Measurements from ENCODE around the gene RAB8B.

The RAB8B gene

DNA sequence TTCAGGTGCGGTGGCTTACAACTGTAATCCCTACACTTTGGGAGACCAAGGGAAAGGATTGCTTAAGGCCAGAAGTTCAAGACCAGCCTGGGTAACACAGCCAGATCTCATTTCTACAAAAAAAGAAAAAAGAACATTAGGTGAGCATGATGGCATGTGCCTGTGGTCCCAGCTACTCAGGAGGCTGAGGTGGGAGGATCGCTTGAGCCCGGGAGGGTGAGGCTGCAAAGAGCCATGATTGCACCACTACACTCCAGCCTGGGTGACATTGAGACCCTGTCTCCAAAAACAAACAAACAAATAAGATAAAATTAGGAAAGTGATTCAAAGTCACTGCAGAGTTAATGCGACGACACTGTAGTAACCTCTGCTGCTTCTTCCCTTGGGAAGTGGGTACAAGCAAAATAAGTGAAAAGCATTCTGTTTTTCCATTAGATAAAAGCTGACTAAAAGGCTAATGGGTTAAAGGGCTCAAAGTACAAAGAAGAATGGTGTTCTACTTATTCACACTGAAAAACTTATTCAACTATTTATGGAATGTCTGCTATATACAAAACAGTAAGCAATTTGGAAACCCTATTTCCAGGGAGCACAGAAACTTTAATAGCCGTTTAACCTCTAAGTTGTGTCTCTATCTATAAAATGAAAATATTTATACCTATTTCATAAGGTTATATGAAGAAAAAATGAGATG, 24.1 kb upstream of the RAB8B start:
- TF ChIP-seq, protein P1, sequence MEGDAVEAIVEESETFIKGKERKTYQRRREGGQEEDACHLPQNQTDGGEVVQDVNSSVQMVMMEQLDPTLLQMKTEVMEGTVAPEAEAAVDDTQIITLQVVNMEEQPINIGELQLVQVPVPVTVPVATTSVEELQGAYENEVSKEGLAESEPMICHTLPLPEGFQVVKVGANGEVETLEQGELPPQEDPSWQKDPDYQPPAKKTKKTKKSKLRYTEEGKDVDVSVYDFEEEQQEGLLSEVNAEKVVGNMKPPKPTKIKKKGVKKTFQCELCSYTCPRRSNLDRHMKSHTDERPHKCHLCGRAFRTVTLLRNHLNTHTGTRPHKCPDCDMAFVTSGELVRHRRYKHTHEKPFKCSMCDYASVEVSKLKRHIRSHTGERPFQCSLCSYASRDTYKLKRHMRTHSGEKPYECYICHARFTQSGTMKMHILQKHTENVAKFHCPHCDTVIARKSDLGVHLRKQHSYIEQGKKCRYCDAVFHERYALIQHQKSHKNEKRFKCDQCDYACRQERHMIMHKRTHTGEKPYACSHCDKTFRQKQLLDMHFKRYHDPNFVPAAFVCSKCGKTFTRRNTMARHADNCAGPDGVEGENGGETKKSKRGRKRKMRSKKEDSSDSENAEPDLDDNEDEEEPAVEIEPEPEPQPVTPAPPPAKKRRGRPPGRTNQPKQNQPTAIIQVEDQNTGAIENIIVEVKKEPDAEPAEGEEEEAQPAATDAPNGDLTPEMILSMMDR (IDR thresholded peaks at IDR 0.05; ENCODE audit: low read depth, low read length, missing control alignments), result no peak
- no peak overlapping the region for H3K4me3 ChIP-seq (ENCODE audit: low read depth, low read length)
- in situ Hi-C loops (cut with HindIII; ENCODE audit: low sequenced_read_pairs), result no loop called here
- no peak for DNase-seq (ENCODE audit: low read depth)

DNA sequence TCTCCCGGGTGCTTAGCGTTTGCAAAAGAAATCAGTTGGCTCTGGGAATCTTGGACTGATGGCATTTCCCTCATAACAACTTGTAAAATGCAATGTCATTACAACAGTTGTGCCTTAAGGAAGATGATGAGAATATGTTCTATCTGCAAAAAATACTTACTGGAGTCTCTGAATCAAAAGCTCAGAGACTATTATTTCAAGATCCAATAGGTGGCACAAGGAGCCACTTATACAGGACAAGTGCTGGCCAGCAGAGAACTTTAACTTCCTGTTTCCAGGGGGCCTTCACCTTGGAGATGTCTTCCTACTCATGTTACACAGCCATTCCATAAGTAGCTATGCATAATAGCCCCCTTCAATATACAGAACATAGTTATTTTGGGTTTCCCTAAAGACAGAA, 23.2 kb upstream of the RAB8B start:
- TF ChIP-seq, protein P1 (IDR thresholded peaks at IDR 0.05; ENCODE audit: low read depth, low read length, missing control alignments), result no peak
- in situ Hi-C loops (cut with HindIII; ENCODE audit: low sequenced_read_pairs), result no loop called here
- DNase-seq (ENCODE audit: low read depth), result no peak
- no peak overlapping the region for H3K4me3 ChIP-seq (ENCODE audit: low read depth, low read length)

DNA sequence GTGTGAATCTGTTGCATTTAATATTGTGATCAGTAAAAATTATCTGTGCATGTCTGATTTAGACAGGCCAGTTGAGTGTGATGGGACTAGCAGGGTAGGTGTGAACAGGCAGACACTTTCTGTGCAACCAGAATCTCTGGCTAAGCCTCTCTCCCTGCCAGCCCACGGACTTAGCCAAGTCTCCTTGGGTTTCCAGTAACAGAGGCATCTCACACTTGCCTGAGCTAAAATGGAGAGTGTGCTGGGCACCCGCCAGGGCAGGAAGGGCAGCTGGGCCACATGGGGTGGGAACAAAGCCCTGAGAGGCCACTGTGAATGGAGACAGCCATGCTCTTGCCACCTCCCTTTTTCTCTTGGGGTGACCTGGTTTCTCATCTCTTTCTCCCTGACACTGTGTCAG, 19.6 kb upstream of the RAB8B start:
- no peak overlapping the region for H3K4me3 ChIP-seq (ENCODE audit: low read depth, low read length)
- TF ChIP-seq, protein P1 (IDR thresholded peaks at IDR 0.05; ENCODE audit: low read depth, low read length, missing control alignments), result no peak
- in situ Hi-C loops (cut with HindIII; ENCODE audit: low sequenced_read_pairs), result no loop called here
- DNase-seq (ENCODE audit: low read depth), result no peak

DNA sequence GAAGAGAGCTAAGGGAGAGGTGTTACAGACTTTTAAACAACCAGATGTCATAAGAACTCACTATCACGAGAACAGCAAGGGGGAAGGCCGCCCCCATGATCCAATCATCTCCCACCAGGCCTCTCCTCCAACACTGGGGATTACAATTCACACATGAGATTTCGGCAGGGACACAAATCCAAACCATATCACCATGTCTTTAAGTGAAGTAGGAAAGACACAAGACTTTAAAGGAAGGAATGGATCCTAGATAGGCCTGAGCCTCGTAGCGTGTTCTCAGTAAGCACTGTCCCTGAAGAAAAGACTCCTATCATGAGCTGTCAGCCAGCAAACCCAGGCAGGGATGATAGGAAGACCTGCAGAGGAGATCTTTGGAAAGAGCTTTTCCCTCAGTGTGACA, 17.0 kb upstream of the RAB8B start:
- TF ChIP-seq, protein P1 (IDR thresholded peaks at IDR 0.05; ENCODE audit: low read depth, low read length, missing control alignments), result no peak
- in situ Hi-C loops (cut with HindIII; ENCODE audit: low sequenced_read_pairs), result no loop called here
- no peak for DNase-seq (ENCODE audit: low read depth)
- no peak overlapping the region for H3K4me3 ChIP-seq (ENCODE audit: low read depth, low read length)

DNA sequence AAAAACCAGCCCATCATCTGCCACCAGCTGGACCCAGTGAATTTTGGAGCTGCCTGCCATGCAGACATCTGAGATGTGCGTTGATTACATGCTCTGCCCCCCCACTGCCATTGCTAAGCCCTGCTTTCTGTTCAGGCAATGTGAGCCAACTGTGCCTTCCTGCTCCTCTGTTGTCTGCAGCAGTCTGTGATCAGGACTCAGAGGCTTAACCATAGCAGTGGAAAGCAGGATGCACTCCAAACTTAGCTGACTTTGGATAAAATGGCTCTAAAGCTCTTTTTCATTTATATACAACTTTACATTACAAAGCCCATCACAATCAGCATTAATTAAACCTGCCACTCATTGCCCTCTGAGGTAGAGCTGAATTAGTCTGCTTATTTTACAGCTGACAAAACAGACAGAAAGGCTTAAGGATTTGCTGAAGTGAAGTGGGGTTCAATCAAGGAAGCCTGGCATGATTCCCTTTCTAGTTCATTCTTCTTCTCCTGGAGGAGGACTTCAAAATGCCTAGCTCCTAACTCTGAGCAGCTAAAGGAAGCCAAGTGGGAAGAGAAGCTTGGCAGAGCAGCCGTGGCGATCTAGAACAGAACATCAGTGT, 16.5 kb upstream of the RAB8B start:
- in situ Hi-C loops (cut with HindIII; ENCODE audit: low sequenced_read_pairs), result no loop called here
- no peak for DNase-seq (ENCODE audit: low read depth)
- no peak overlapping the region for H3K4me3 ChIP-seq (ENCODE audit: low read depth, low read length)

DNA sequence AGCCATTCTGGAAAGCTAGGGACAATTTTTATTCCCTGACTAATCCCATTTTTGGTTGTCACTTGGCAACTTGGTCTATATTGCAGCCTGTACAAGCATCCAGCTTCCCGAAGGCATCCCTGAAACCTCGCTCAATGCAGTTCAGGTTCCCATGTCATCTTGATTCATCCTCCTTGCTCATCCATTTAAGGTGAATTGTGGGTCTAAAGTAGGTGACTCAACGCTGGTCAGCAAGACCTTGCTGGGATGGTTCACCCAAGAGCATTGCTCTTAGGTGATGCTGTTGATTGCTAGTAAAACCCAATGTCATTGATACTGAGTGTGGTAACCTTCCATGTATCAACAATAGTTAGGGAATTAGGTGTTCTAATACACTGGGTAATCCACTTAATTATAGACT, 13.1 kb upstream of the RAB8B start:
- no peak for DNase-seq (ENCODE audit: low read depth)
- no peak overlapping the region for H3K4me3 ChIP-seq (ENCODE audit: low read depth, low read length)
- TF ChIP-seq, protein P1 (IDR thresholded peaks at IDR 0.05; ENCODE audit: low read depth, low read length, missing control alignments), result no peak
- in situ Hi-C loops (cut with HindIII; ENCODE audit: low sequenced_read_pairs), result no loop called here

More for the DNA sequence above, 16.5 kb upstream of the RAB8B start:
- TF ChIP-seq, protein P1 (IDR thresholded peaks at IDR 0.05; ENCODE audit: low read depth, low read length, missing control alignments), result no peak
